Liver (tissue), 9 donors: Measurements from ENCODE around the gene UNC13B. TPM values are rescaled to one million over a fixed set of nuclear protein-coding genes. Genes with fewer than 3 reads are reported as not detected.

ENCODE experiments used
- DNase-seq: peaks from one replicate; pipeline ENCODE4 v3.0.0-alpha.2; 2017; ENCODE audit warnings: low spot score
- H3K27ac ChIP-seq, 2 donors: one replicate each; pipeline ENCODE4 v1.7.0; 2013; ENCODE audit warnings: inconsistent platforms in 2 of 2, low read length in 2 of 2, control low read depth in 1 of 2, low read depth in 1 of 2, mild to moderate bottlenecking in 1 of 2
- H3K27me3 ChIP-seq, 4 donors: one replicate each; pipeline versions ENCODE4 v1.6.1 to v1.7.0; 2013; ENCODE audit warnings: low read length in 3 of 4, inconsistent platforms in 1 of 4, mild to moderate bottlenecking in 1 of 4, moderate library complexity in 1 of 4; ENCODE audit not compliant: control insufficient read depth in 4 of 4, insufficient read depth in 4 of 4
- H3K36me3 ChIP-seq, 4 donors: one replicate each; pipeline versions ENCODE4 v1.6.1 to v1.7.0; 2013; ENCODE audit warnings: low read length in 3 of 4, mild to moderate bottlenecking in 3 of 4, low read depth in 1 of 4, moderate library complexity in 1 of 4; ENCODE audit not compliant: control insufficient read depth in 4 of 4, insufficient read depth in 3 of 4
- H3K4me1 ChIP-seq, 4 donors: one replicate each; pipeline versions ENCODE4 v1.6.1 to v1.7.0; 2013; ENCODE audit warnings: low read length in 3 of 4, mild to moderate bottlenecking in 3 of 4, moderate library complexity in 1 of 4; ENCODE audit not compliant: control insufficient read depth in 4 of 4, insufficient read depth in 4 of 4
- H3K4me3 ChIP-seq, 3 donors: one replicate each; pipeline versions ENCODE4 v1.6.1 to v1.7.0; 2013; ENCODE audit warnings: low read length in 3 of 3, control low read depth in 1 of 3, low read depth in 1 of 3, mild to moderate bottlenecking in 1 of 3
- H3K9ac ChIP-seq, 2 donors: one replicate each; pipeline ENCODE4 v1.7.0; 2013; ENCODE audit warnings: low read length in 2 of 2, mild to moderate bottlenecking in 2 of 2, moderate library complexity in 2 of 2, control low read depth in 1 of 2, low read depth in 1 of 2
- H3K9me3 ChIP-seq, 4 donors: one replicate each; pipeline versions ENCODE4 v1.6.1 to v1.7.0; 2013; ENCODE audit warnings: low read length in 3 of 4; ENCODE audit not compliant: control insufficient read depth in 4 of 4
- EGR1 ChIP-seq, 2 donors: IDR thresholded peaks; 2 replicates each; pipeline ENCODE4 v1.6.1; 2016 to 2018; ENCODE audit warnings: antibody characterized with exemption in 2 of 2, low read depth in 2 of 2
- FOXA1 ChIP-seq: IDR thresholded peaks from 2 replicates; pipeline ENCODE4 v1.6.1; 2016; ENCODE audit warnings: antibody characterized with exemption
- FOXA2 ChIP-seq: IDR thresholded peaks from 2 replicates; pipeline ENCODE4 v1.6.1; 2016; ENCODE audit warnings: antibody characterized with exemption
- HNF4A ChIP-seq, 2 donors: conservative IDR thresholded peaks; 2 replicates each; pipeline ENCODE4 v1.6.1; 2016; ENCODE audit warnings: antibody characterized with exemption in 2 of 2, mild to moderate bottlenecking in 2 of 2
- HNF4G ChIP-seq: IDR thresholded peaks from 2 replicates; pipeline ENCODE4 v1.6.1; 2016; ENCODE audit warnings: antibody characterized with exemption
- JUND ChIP-seq, 2 donors: IDR thresholded peaks; 2 replicates each; pipeline ENCODE4 v1.6.1; 2016; ENCODE audit warnings: antibody characterized with exemption in 2 of 2
- RAD21 ChIP-seq, 2 donors: IDR thresholded peaks; 2 replicates each; pipeline ENCODE4 v1.6.1; 2016; ENCODE audit warnings: antibody characterized with exemption in 2 of 2, mild to moderate bottlenecking in 2 of 2
- RXRA ChIP-seq, 2 donors: IDR thresholded peaks; 2 replicates each; pipeline ENCODE4 v1.6.1; 2017 to 2018; ENCODE audit warnings: antibody characterized with exemption in 2 of 2, mild to moderate bottlenecking in 1 of 2
- SP1 ChIP-seq: IDR thresholded peaks from 2 replicates; pipeline ENCODE4 v1.6.1; 2018; ENCODE audit warnings: antibody characterized with exemption, mild to moderate bottlenecking
- TAF1 ChIP-seq: conservative IDR thresholded peaks from 2 replicates; pipeline ENCODE4 v1.6.1; 2016; ENCODE audit warnings: antibody characterized with exemption, mild to moderate bottlenecking
- YY1 ChIP-seq: IDR thresholded peaks from 2 replicates; pipeline ENCODE4 v1.6.1; 2016; ENCODE audit warnings: antibody characterized with exemption, mild to moderate bottlenecking
- WGBS: extraction: QIAGEN DNeasy Blood & Tissue Kit; methylation state at CpG from one replicate; pipeline ENCODE4 v1.1.7; 2013; 5-methylcytosine and 5-hydroxymethylcytosine counted together
- polyA plus RNA-seq, 2 donors: library from polyadenylated mRNA; stranded (reverse) in 1 of 2; unstranded in 1 of 2; fragments of 200-250 nt in 1 of 2; fragments of >200 nt in 1 of 2; fragmentation: Nextera tagmentation in 1 of 2; extraction: Ambion mirVana in 1 of 2; gene quantifications; one replicate each; pipeline versions ENCODE4 v1.2.1 to v1.2.3, GENCODE V29; 2013 to 2015
- total RNA-seq, 2 donors: library from RNA; depleted of rRNA; stranded (reverse); fragments of >200 nt; gene quantifications; one replicate each; pipeline ENCODE4 v1.2.3, GENCODE V29; 2014
- TF ChIP-seq, protein P1 (sequence below): IDR thresholded peaks from 2 replicates; pipeline ENCODE4 v1.6.1; 2016; ENCODE audit warnings: antibody characterized with exemption
- TF ChIP-seq, protein P2 (sequence below): IDR thresholded peaks from 2 replicates; pipeline ENCODE4 v1.6.1; 2016; ENCODE audit warnings: antibody characterized with exemption, mild to moderate bottlenecking
- TF ChIP-seq, protein P3 (sequence below): IDR thresholded peaks from 2 replicates; pipeline ENCODE4 v1.6.1; 2016; ENCODE audit warnings: antibody characterized with exemption
- TF ChIP-seq, protein P4 (sequence below): IDR thresholded peaks from 2 replicates; pipeline ENCODE4 v1.6.1; 2016; ENCODE audit warnings: antibody characterized with exemption
- donor health status: healthy.
- donor health status: healthy.
- donor health status: healthy.
- donor health status: healthy.
- donor health status: healthy.

The UNC13B gene
- total and polyA plus RNA-seq, 4 donors: 5.5 to 25.7 (median 11.9) TPM

DNA sequence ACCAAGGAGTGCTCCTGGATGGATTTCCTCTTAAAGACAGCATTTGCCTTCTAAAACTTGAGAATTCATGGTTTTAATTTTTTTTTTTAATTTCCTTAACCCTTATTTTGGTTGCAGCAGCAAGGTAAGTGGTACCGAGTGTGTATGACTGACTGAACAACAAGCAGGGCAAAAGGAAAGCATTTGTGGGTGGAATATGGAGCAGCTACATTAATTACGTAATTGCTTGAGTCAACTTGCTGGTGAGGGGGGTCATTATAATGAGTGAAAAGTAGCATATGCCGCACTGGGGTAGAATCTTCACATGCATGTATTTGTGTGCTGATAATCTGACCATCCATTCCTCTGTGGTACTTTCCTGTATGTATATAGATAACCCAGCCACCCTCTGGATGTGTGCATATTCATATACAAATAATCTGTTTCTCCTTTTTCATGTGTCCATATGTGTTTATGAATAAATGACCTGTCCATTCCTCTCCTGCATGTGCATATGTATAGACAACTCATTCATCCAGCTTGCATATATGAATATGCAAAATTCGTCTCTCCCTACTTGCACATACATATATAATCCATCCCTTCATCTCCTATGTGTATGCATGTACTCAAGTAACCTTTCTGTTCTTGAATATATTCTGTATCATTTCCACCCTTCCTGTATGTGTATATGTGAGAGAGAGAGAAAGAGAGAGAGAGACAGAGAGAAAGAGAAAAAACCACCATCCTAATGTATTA lies 180.6 kb downstream of the UNC13B start:
- Histone ChIP-seq H3K4me3 (no peak overlapping the region), H3K4me1 (no peaks in the 10 kb centered on the region), H3K9ac (no peak overlapping the region), H3K36me3 (peaks cover 0 to 4% (median 1%) of the 10 kb centered on the region in 4 donors), H3K27ac (no peak overlapping the region), H3K9me3 (no peaks in the 10 kb centered on the region), H3K27me3 (no peaks in the 10 kb centered on the region)
- WGBS: 93% methylated on average over 4 of the region's 4 CpGs
- TF ChIP-seq RAD21 (IDR thresholded peaks at IDR 0.05) (no peak), EGR1 (IDR thresholded peaks at IDR 0.05; ENCODE audit: low read depth in 2 of 2) (no peak), HNF4G (no peak), HNF4A (conservative IDR thresholded peaks at IDR 0.05) (no peak), JUND (IDR thresholded peaks at IDR 0.05) (no peak), SP1 (no peak), FOXA1 (no peak), FOXA2 (no peak), RXRA (IDR thresholded peaks at IDR 0.05) (no peak), TAF1 (no peak)
- TF ChIP-seq, protein P1, sequence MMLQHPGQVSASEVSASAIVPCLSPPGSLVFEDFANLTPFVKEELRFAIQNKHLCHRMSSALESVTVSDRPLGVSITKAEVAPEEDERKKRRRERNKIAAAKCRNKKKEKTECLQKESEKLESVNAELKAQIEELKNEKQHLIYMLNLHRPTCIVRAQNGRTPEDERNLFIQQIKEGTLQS: no peak
- TF ChIP-seq, protein P2, sequence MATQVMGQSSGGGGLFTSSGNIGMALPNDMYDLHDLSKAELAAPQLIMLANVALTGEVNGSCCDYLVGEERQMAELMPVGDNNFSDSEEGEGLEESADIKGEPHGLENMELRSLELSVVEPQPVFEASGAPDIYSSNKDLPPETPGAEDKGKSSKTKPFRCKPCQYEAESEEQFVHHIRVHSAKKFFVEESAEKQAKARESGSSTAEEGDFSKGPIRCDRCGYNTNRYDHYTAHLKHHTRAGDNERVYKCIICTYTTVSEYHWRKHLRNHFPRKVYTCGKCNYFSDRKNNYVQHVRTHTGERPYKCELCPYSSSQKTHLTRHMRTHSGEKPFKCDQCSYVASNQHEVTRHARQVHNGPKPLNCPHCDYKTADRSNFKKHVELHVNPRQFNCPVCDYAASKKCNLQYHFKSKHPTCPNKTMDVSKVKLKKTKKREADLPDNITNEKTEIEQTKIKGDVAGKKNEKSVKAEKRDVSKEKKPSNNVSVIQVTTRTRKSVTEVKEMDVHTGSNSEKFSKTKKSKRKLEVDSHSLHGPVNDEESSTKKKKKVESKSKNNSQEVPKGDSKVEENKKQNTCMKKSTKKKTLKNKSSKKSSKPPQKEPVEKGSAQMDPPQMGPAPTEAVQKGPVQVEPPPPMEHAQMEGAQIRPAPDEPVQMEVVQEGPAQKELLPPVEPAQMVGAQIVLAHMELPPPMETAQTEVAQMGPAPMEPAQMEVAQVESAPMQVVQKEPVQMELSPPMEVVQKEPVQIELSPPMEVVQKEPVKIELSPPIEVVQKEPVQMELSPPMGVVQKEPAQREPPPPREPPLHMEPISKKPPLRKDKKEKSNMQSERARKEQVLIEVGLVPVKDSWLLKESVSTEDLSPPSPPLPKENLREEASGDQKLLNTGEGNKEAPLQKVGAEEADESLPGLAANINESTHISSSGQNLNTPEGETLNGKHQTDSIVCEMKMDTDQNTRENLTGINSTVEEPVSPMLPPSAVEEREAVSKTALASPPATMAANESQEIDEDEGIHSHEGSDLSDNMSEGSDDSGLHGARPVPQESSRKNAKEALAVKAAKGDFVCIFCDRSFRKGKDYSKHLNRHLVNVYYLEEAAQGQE: no peak
- TF ChIP-seq, protein P3, sequence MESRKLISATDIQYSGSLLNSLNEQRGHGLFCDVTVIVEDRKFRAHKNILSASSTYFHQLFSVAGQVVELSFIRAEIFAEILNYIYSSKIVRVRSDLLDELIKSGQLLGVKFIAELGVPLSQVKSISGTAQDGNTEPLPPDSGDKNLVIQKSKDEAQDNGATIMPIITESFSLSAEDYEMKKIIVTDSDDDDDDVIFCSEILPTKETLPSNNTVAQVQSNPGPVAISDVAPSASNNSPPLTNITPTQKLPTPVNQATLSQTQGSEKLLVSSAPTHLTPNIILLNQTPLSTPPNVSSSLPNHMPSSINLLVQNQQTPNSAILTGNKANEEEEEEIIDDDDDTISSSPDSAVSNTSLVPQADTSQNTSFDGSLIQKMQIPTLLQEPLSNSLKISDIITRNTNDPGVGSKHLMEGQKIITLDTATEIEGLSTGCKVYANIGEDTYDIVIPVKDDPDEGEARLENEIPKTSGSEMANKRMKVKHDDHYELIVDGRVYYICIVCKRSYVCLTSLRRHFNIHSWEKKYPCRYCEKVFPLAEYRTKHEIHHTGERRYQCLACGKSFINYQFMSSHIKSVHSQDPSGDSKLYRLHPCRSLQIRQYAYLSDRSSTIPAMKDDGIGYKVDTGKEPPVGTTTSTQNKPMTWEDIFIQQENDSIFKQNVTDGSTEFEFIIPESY: no peak
- DNase-seq: no peak

DNA sequence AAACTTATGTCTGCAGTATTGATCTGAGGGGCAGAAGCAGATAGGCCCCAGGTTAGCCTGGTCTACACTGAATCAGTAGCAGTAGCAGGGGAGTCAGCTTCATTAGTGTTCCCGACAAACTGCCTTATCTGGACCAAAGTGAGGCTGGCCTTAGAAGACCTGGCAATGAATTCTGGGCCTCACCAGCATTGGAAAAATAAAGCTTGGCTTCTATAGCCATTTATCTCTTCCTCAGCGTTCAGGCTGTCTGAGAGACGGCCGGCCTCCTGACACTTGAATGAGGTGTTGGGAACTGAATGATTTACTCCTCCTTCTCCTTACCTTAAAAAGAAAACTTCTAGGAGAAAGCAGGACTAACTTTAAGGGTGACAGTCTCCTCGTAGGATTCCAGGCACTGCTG lies 186.3 kb downstream of the UNC13B start:
- Histone ChIP-seq H3K9me3 (no peaks in the 10 kb centered on the region), H3K36me3 (no peaks in the 10 kb centered on the region), H3K27ac (no peak overlapping the region), H3K9ac (no peak overlapping the region), H3K4me1 (peaks cover 6 to 18% (median 17%) of the 10 kb centered on the region in 4 donors), H3K4me3 (no peak overlapping the region), H3K27me3 (no peaks in the 10 kb centered on the region)
- TF ChIP-seq, protein P4, sequence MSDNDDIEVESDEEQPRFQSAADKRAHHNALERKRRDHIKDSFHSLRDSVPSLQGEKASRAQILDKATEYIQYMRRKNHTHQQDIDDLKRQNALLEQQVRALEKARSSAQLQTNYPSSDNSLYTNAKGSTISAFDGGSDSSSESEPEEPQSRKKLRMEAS: no peak
- TF ChIP-seq YY1: no peak
- TF ChIP-seq, protein P2: no peak
- no peak for DNase-seq
- 96% methylated on average over 5 of the region's 5 CpGs for WGBS
